HG03432 (cell line): Measurements from ENCODE around the gene NXPH2.

Experiments used
- ATAC-seq: cut with Tn5 transposase; IDR thresholded peaks from one replicate; pipeline ENCODE4 v1.9.1; 2021; ENCODE audit warnings: mild to moderate bottlenecking, moderate library complexity; ENCODE audit not compliant: unreplicated experiment

The NXPH2 gene

DNA sequence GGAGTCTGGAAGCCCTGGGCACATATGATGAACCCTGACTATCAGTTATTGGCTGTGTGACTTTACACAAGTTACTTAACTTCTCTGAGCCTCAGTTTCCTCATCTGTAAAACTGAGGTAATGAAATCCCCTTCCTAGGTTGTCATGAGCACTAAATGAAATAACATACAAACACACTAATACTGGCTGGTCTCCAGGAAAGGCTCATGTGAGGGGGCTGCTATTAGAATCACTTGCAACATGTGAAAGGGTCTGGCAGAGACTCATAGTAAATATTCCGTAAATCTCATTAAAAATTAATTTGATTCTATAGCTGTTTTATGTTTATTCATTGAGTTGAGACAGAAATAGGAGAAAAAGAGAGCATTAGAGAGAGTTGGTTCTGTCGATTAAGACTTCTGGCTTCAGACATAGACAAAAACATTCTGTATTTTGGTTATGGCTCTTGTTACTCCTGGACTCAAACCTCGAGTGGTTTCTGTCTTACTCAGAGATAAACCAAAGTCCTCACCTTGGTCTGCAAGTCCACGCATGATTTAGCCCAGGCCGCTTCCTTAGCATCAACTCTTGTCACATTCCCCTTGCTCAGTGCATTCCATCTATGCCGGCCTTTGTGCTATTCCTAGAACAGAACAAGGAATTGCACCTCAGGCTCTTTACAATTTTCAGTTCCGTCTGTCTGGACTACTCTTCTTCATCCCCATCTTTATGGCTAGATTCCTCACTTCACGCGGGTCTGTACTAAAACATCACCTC is 139.1 kb downstream of the NXPH2 start:
- ATAC-seq: peak; percentile 69

DNA sequence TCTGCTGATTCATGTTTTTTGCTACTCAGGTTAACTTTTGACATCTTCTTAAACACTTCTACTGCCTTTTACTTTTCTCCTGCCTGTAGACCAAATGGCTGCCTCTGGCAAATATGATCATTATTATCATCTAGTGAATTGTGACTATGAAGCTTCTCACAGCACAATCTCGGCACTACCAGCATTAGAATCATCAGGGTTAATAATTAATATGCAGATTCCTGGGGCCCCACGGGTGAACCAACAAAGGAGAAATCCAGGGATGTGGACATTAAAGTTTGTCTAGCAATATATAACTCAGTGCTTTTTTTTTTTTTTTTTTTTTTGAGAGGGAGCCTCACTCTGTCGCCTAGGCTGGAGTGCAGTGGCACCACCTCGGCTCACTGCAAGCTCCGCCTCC is 142.5 kb downstream of the NXPH2 start:
- no peak for ATAC-seq

DNA sequence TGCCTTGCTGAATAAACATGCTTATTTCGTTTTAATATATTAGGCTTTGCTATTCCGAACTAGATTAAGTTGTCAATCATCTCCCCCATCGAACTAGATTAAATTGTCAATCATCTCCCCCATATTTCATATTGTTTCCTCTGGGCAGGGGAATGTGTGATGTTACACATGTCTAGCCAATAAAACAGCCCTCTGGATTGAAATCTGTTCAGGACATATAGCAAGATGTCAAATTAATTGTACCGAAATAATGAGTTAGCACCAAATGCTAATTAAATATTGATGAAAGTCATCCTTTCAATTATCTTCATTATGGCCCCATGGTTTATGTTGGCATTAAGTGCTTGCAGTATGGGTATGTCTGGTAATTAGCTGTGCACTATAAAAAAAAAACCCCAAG is 143.1 kb downstream of the NXPH2 start:
- ATAC-seq: no peak

DNA sequence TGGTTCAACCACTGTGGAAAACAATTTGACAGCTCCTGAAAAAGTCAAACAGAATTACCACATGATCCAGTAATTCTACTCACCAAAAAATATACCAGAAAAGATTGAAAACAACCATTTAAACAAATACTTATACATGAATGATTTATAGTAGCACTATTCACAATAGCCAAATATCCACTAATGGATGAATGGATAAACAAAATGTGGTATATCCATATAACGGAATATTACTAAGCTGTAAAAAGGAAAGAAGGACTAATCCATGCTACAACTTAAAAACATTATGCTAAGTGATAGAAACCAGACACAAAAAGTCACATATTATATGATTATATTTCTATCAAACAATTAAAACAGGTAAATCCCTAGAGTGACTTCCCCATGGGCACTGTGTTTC is 147.1 kb downstream of the NXPH2 start:
- no peak for ATAC-seq

DNA sequence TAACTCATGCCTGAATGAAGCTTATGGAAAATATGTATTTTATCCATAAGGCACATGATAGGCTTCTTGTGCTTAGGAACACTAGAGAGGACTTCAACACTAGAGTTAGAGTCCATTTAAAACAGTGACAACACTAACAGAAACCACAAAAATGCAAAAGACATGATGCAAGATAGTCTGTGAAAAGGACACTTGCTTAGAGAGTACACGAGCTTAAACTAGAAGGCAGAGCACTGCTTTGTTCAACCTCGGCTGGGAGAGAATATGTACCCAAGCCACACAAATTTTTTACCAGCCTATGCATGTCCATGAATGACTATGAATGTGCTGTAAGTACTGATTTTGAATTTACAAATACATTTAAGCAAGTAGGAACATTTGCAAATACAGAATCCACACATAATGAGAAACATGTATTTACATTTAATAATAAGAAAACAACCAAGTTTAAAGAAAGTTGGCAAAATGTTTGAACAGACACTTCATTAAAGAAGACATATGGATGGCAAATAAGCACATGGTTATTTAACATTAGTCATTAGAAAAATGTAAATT is 148.0 kb downstream of the NXPH2 start:
- ATAC-seq: no peak

DNA sequence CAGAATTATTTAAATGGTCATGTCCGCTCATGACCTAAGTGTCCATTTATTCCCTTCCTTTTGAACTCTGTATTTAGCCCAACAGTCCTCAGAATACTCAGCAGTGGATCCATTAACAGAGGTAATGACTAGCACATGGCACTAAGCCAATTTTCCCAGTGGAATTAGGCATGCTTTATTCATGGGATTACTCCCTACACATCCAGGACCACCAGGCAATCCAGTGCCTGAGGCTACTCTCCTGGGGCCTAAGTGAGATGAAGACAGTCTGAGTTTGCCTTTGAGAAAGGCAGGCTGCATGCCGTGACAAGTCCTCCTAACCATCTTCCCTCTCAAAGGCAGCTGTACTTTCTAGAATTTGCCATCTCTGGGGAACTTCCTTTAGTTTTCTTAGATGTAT is 150.0 kb downstream of the NXPH2 start:
- no peak for ATAC-seq

DNA sequence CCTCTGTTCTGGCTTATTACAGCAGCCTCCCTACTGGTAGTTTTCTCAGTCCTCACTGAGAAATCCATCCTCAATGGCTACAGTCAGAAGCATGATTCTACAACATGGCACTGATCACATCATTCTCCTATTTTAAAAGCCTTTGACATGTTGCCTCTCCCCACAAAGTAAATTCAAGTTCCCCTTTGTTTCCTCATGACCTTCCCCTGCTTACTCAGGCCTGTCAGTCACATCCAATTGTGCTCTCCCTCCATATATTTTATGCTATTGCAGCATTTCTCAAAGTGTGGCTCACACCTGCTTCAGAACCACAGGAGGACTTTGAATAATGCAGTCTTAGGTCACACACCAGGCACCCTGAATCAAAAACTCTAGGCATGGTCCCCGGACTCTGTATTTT is 154.0 kb downstream of the NXPH2 start:
- ATAC-seq: no peak

DNA sequence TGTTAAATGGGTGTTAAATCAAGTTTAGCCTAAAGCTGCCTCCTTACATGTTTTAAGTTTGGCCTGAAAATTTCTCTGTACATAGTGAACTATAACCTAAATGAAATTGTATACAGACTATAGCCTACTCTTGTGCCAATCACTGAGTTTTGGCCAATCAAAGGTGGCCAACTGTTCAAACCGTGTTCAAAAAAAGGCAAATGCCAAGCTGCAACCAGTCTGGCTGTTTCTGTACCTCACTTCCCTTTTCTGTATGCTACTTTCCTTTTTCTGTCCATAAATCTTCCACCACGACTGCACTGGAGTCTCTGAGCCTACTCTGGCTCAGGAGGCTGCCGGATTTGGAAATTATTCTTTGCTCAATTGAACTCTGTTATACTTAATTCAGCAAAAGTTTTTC is 157.6 kb downstream of the NXPH2 start:
- no peak for ATAC-seq

DNA sequence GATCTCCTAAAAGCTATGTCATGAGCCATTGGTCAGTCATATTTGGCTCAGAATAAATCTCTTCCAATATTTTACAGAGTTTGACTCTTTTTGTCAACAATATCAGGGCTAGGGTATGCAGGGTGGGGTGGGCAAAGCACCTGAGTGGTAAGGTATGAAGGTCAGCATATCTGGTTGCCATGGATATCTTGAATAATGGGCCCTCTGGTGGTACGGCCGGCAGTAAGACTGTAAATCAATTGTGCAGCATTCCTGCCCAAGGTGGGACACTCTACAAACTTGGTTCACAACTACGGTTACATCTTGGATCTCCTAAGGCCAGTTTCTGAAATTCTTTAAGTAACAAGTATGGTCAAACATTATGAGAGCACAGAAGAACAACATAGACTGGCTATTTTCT is 159.1 kb downstream of the NXPH2 start:
- ATAC-seq: no peak

DNA sequence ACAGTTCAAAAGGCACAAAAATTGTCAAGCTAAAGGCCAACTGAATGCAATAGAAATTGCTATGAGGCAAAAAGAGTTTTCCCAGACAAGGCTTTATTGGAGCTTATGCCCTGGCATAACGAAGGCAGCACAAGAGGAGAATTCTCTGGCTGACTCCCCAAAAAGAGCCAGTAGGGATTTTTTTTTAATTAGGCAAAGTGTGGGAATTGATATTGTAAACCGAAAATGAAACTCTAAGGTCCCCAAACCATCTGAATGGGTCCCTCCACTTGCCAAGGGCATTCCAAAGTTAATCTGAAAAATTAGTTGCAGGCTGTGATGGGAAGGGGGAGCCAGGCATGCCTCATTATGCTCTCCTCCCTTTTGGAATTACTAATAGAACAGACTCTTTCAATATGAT is 159.8 kb downstream of the NXPH2 start:
- ATAC-seq: no peak
